HEK293T (cell line): Measurements from ENCODE around the gene NXNL1.

ENCODE experiments used
- ARNT ChIP-seq: fragments of 450-650 bp; IDR thresholded peaks from 2 replicates; pipeline ENCODE4 v1.6.1; 2017; ENCODE audit warnings: mild to moderate bottlenecking
- CTBP1 ChIP-seq: fragments of 450-650 bp; IDR thresholded peaks from 2 replicates; pipeline ENCODE4 v1.6.1; 2016; ENCODE audit warnings: borderline replicate concordance
- FOXA1 ChIP-seq: fragments of 450-650 bp; IDR thresholded peaks from 2 replicates; pipeline ENCODE4 v1.6.1; 2016; ENCODE audit warnings: mild to moderate bottlenecking
- FOXM1 ChIP-seq: fragments of 450-650 bp; IDR thresholded peaks from 2 replicates; pipeline ENCODE4 v1.6.1; 2017; ENCODE audit warnings: mild to moderate bottlenecking, borderline replicate concordance
- NFRKB ChIP-seq: fragments of 450-650 bp; IDR thresholded peaks from 2 replicates; pipeline ENCODE4 v1.6.1; 2016; ENCODE audit warnings: mild to moderate bottlenecking, moderate library complexity
- SP1 ChIP-seq: fragments of 450-650 bp; IDR thresholded peaks from 2 replicates; pipeline ENCODE4 v1.6.1; 2017
- TF ChIP-seq, protein P1 (sequence below): fragments of 450-650 bp; IDR thresholded peaks from 2 replicates; pipeline ENCODE4 v1.6.1; 2016

- TF ChIP-seq FOXM1 = no peak
- TF ChIP-seq NFRKB = no peak
- no peak for TF ChIP-seq CTBP1
- no peak for TF ChIP-seq SP1
- TF ChIP-seq, protein P1, sequence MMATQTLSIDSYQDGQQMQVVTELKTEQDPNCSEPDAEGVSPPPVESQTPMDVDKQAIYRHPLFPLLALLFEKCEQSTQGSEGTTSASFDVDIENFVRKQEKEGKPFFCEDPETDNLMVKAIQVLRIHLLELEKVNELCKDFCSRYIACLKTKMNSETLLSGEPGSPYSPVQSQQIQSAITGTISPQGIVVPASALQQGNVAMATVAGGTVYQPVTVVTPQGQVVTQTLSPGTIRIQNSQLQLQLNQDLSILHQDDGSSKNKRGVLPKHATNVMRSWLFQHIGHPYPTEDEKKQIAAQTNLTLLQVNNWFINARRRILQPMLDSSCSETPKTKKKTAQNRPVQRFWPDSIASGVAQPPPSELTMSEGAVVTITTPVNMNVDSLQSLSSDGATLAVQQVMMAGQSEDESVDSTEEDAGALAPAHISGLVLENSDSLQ = no peak
- TF ChIP-seq FOXA1 = no peak
- no peak for TF ChIP-seq ARNT
Observed at GRCh38 chr19:17487284-17488121, 26.8 kb upstream of the NXNL1 start.
